NCI-H345 treated with DMSO at 0.1 percent for 48 hours (cell line): ENCODE data around the gene ZGPAT.

Experiments used
- DNase-seq: peaks from one replicate; lab custom pipeline; 2025; ENCODE audit not compliant: unreplicated experiment; lab: John Stamatoyannopoulos, UW

Gene ZGPAT

GRCh38 chr20:63744158-63744557 lies 36.3 kb downstream of the ZGPAT start:
- no peak for DNase-seq

GRCh38 chr20:63744574-63745423 lies 37.0 kb downstream of the ZGPAT start:
- DNase-seq, result no peak

GRCh38 chr20:63745424-63745805 lies 37.6 kb downstream of the ZGPAT start:
- DNase-seq, result no peak

- DNase-seq, result no peak
These were observed 38.3 kb downstream of the ZGPAT start for GRCh38 chr20:63745961-63746731.

- DNase-seq, result no peak
These were observed 39.0 kb downstream of the ZGPAT start for GRCh38 chr20:63746751-63747315.

- no peak for DNase-seq
These were observed 39.8 kb downstream of the ZGPAT start for GRCh38 chr20:63747622-63748069.

GRCh38 chr20:63748070-63748933 lies 40.5 kb downstream of the ZGPAT start:
- DNase-seq, result no peak

GRCh38 chr20:63748934-63749270 lies 41.1 kb downstream of the ZGPAT start:
- no peak for DNase-seq

- DNase-seq, result no peak
These were observed 42.0 kb downstream of the ZGPAT start for GRCh38 chr20:63749597-63750508.

GRCh38 chr20:63750807-63751470 lies 43.1 kb downstream of the ZGPAT start:
- DNase-seq, result no peak

GRCh38 chr20:63751471-63752271 lies 43.8 kb downstream of the ZGPAT start:
- no peak for DNase-seq

- DNase-seq, result no peak
These were observed 44.7 kb downstream of the ZGPAT start for GRCh38 chr20:63752411-63753101.

- DNase-seq, result no peak
These were observed 45.5 kb downstream of the ZGPAT start for GRCh38 chr20:63753381-63753780.

GRCh38 chr20:63754008-63754407 lies 46.2 kb downstream of the ZGPAT start:
- DNase-seq, result no peak

GRCh38 chr20:63755933-63756647 lies 48.3 kb downstream of the ZGPAT start:
- DNase-seq, result no peak

- DNase-seq, result no peak
These were observed 48.8 kb downstream of the ZGPAT start for GRCh38 chr20:63756648-63756991.

- no peak for DNase-seq
These were observed 50.3 kb downstream of the ZGPAT start for GRCh38 chr20:63758152-63758551.
